HUDEP-2 (cell line): ENCODE results near the gene FAM3A.
A peak's percentile ranks its signal among the peaks of the same experiment; 100 is the strongest.
"Not testable (repeated sequence)": the region's sequence is repeated elsewhere in the genome, so short reads cannot be mapped to it uniquely, and the experiment has no call there.

Source experiments
- DNase-seq, 76 experiments: peaks; one replicate each; lab custom pipeline; 2025; ENCODE audit not compliant: unreplicated experiment in 76 of 76; lab: John Stamatoyannopoulos, UW

The FAM3A gene

GRCh38 chrX:154515966-154516655 lies at the start of gene FAM3A:
Gene FAM3A (minus strand): TSS chrX:154516232. CDS start chrX:154515772, 460 bp downstream.
- DNase-seq: peak in 73 of 76 experiments; percentile 30 to 94 (median 84)

GRCh38 chrX:154562295-154562694 lies 46.3 kb upstream of the FAM3A start:
- DNase-seq: not testable (repeated sequence)

GRCh38 chrX:154560326-154560725 lies 44.3 kb upstream of the FAM3A start:
- not testable (repeated sequence) for DNase-seq

GRCh38 chrX:154558896-154559295 lies 42.9 kb upstream of the FAM3A start:
- DNase-seq: not testable (repeated sequence)

- not testable (repeated sequence) for DNase-seq
Measured at GRCh38 chrX:154558060-154558690, 42.1 kb upstream of the FAM3A start.

GRCh38 chrX:154552112-154552806 lies 36.2 kb upstream of the FAM3A start:
- not testable (repeated sequence) for DNase-seq

GRCh38 chrX:154549766-154550165 lies 33.7 kb upstream of the FAM3A start:
- no peak for DNase-seq

- DNase-seq: no peak
Measured at GRCh38 chrX:154548028-154548316, 31.9 kb upstream of the FAM3A start.

- DNase-seq: peak in 73 of 76 experiments; percentile 9 to 93 (median 84)
Measured at GRCh38 chrX:154547245-154548027, 31.4 kb upstream of the FAM3A start, which contains the start of gene IKBKG. Gene IKBKG (plus strand): TSS chrX:154547620. CDS start chrX:154552003, 4,383 bp downstream.

- DNase-seq: peak in 66 of 76 experiments; percentile 1 to 85 (median 66)
Measured at GRCh38 chrX:154546354-154547244, 30.6 kb upstream of the FAM3A start, which contains the start of gene G6PD. Gene G6PD (minus strand): TSS chrX:154546846. CDS start chrX:154546155, 691 bp downstream.

- no peak for DNase-seq
Measured at GRCh38 chrX:154545673-154546274, 29.7 kb upstream of the FAM3A start.

- DNase-seq: peak in 69 of 76 experiments; percentile 1 to 73 (median 43)
Measured at GRCh38 chrX:154542723-154543424, 26.8 kb upstream of the FAM3A start.

GRCh38 chrX:154541896-154542722 lies 26.1 kb upstream of the FAM3A start:
- peak in 73 of 76 experiments; percentile 41 to 90 (median 78) for DNase-seq

GRCh38 chrX:154541589-154541895 lies 25.5 kb upstream of the FAM3A start:
- DNase-seq: no peak

GRCh38 chrX:154540897-154541535 lies 25.0 kb upstream of the FAM3A start:
- DNase-seq: peak in 1 of 76 experiments; percentile 3

GRCh38 chrX:154540365-154540764 lies 24.3 kb upstream of the FAM3A start:
- not testable (repeated sequence) for DNase-seq

- DNase-seq: no peak
Measured at GRCh38 chrX:154539077-154539476, 23.0 kb upstream of the FAM3A start.
